H1 (cell line): ENCODE measurements around the gene GSK3B. TPM values are rescaled to one million over a fixed set of nuclear protein-coding genes. Genes with fewer than 3 reads are reported as not detected.

Experiments used
- CTCF ChIA-PET: fragments of 300-600 bp; sonication (Branson Sonifier 250); formaldehyde crosslinking; loops from one replicate; lab custom pipeline; 2021; ENCODE audit not compliant: partially characterized antibody; lab: Charles Lee
- POLR2A ChIA-PET: fragments of 300-600 bp; sonication (Branson Sonifier 250); formaldehyde crosslinking; loops from one replicate; lab custom pipeline; 2021; ENCODE audit warnings: inconsistent platforms; ENCODE audit not compliant: partially characterized antibody; lab: Charles Lee
- DNase-seq, 2 experiments: peaks; one replicate each; pipeline versions ENCODE4 v3.0.0 to v3.0.0-alpha.2; 2010 to 2022; ENCODE audit warnings: low spot score in 2 of 2, low read depth in 1 of 2, mixed read lengths in 1 of 2
- FAIRE-seq: peaks from 2 replicates; lab custom pipeline; 2011; peaks lifted over from hg19 to GRCh38; lab: Jason Lieb, UNC
- H2AFZ ChIP-seq: 2 replicates; pipeline ENCODE4 v1.8.1; 2012; ENCODE audit warnings: low read length, inconsistent platforms
- H2AK5ac ChIP-seq: 2 replicates; pipeline ENCODE4 v1.6.1; 2013; ENCODE audit warnings: low read depth, low read length
- H2BK120ac ChIP-seq: replicated peaks from 2 replicates; pipeline ENCODE3; 2013; ENCODE audit warnings: low read depth, low read length, inconsistent platforms
- H2BK12ac ChIP-seq: 2 replicates; pipeline ENCODE4 v1.6.1; 2013; ENCODE audit warnings: low read depth, low read length
- H2BK15ac ChIP-seq: 2 replicates; pipeline ENCODE4 v1.6.1; 2013; ENCODE audit warnings: low read length
- H2BK20ac ChIP-seq: 2 replicates; pipeline ENCODE4 v1.6.1; 2013; ENCODE audit warnings: low read length
- H2BK5ac ChIP-seq: 2 replicates; pipeline ENCODE4 v1.6.1; 2013; ENCODE audit warnings: low read depth, low read length
- H3K14ac ChIP-seq: 2 replicates; pipeline ENCODE4 v1.6.1; 2013; ENCODE audit warnings: inconsistent platforms; ENCODE audit not compliant: insufficient read length
- H3K18ac ChIP-seq: 2 replicates; pipeline ENCODE4 v1.6.1; 2013; ENCODE audit warnings: low read length; ENCODE audit errors: extremely low read depth
- H3K23ac ChIP-seq: 2 replicates; pipeline ENCODE4 v1.6.1; 2013; ENCODE audit warnings: inconsistent platforms; ENCODE audit not compliant: insufficient read length
- H3K23me2 ChIP-seq: 2 replicates; pipeline ENCODE4 v1.6.1; 2013; ENCODE audit warnings: low read depth, low read length
- H3K27ac ChIP-seq: 2 replicates; pipeline ENCODE4 v1.6.1; 2011; ENCODE audit warnings: low read depth, low read length, inconsistent platforms
- H3K27me3 ChIP-seq, 4 experiments: replicated peaks in 1 of 4; 1 replicate in 1 of 4; 2 replicates in 3 of 4; pipeline versions ENCODE4 v1.6.1 to v1.8.1; 2011 to 2013; ENCODE audit warnings: low read length in 3 of 4, mild to moderate bottlenecking in 3 of 4, inconsistent platforms in 2 of 4, mixed read lengths in 2 of 4, moderate library complexity in 1 of 4; ENCODE audit not compliant: control insufficient read depth in 3 of 4, insufficient read depth in 3 of 4; ENCODE audit errors: extremely low read depth in 1 of 4
- H3K36me3 ChIP-seq, 4 experiments: 2 replicates each; pipeline versions ENCODE4 v1.6.1 to v1.8.1; 2011 to 2013; ENCODE audit warnings: mild to moderate bottlenecking in 4 of 4, low read length in 3 of 4, moderate library complexity in 2 of 4, control low read depth in 1 of 4, inconsistent platforms in 1 of 4; ENCODE audit not compliant: insufficient read depth in 4 of 4, control insufficient read depth in 2 of 4
- H3K4ac ChIP-seq: replicated peaks from 2 replicates; pipeline ENCODE3; 2013; ENCODE audit warnings: low read length, low read depth, mixed read lengths, inconsistent platforms; ENCODE audit not compliant: insufficient read length
- H3K4me1 ChIP-seq, 4 experiments: replicated peaks in 1 of 4; 1 replicate in 1 of 4; 2 replicates in 3 of 4; pipeline versions ENCODE4 v1.6.1 to v1.8.1; 2011 to 2013; ENCODE audit warnings: low read length in 3 of 4, inconsistent platforms in 2 of 4, mixed read lengths in 1 of 4; ENCODE audit not compliant: insufficient read depth in 4 of 4, control insufficient read depth in 3 of 4
- H3K4me2 ChIP-seq, 2 experiments: 2 replicates each; pipeline versions ENCODE4 v1.6.1 to v1.8.1; 2011 to 2013; ENCODE audit warnings: low read depth in 2 of 2, low read length in 2 of 2, control low read depth in 1 of 2, inconsistent platforms in 1 of 2, mild to moderate bottlenecking in 1 of 2; ENCODE audit not compliant: insufficient read depth in 1 of 2
- H3K4me3 ChIP-seq, 4 experiments: fragments of 200-600, 300-600 bp in 1 of 4; sonication (generic), shearing (Covaris generic), sonication (Bioruptor Twin) in 1 of 4; 2 replicates each; pipeline versions ENCODE4 v1.5.1 to v1.8.1; 2011 to 2016; ENCODE audit warnings: low read length in 4 of 4, low read depth in 3 of 4, control low read depth in 2 of 4, inconsistent platforms in 2 of 4, mild to moderate bottlenecking in 2 of 4, mixed read lengths in 1 of 4, moderate library complexity in 1 of 4; ENCODE audit not compliant: insufficient read depth in 2 of 4; ENCODE audit errors: extremely low read depth in 1 of 4
- H3K56ac ChIP-seq: replicated peaks from 2 replicates; pipeline ENCODE3; 2013; ENCODE audit warnings: low read depth, mild to moderate bottlenecking, mixed read lengths, low read length, inconsistent platforms; ENCODE audit not compliant: insufficient read length
- H3K79me1 ChIP-seq: 2 replicates; pipeline ENCODE4 v1.6.1; 2013; ENCODE audit warnings: low read depth, low read length, control low read depth
- H3K79me2 ChIP-seq, 2 experiments: 2 replicates each; pipeline versions ENCODE4 v1.6.1 to v1.8.1; 2012 to 2013; ENCODE audit warnings: low read length in 2 of 2, mild to moderate bottlenecking in 2 of 2, inconsistent platforms in 1 of 2; ENCODE audit not compliant: insufficient read depth in 2 of 2, control insufficient read depth in 1 of 2
- H3K9ac ChIP-seq, 4 experiments: replicated peaks in 1 of 4; 1 replicate in 1 of 4; 2 replicates in 3 of 4; pipeline versions ENCODE4 v1.6.1 to v1.8.1; 2011 to 2013; ENCODE audit warnings: low read depth in 3 of 4, low read length in 3 of 4, control low read depth in 2 of 4, mild to moderate bottlenecking in 2 of 4, moderate library complexity in 2 of 4, inconsistent platforms in 1 of 4; ENCODE audit errors: extremely low read depth in 1 of 4
- H3K9me3 ChIP-seq, 2 experiments: 2 replicates each; pipeline versions ENCODE4 v1.6.1 to v1.8.1; 2012 to 2013; ENCODE audit warnings: mild to moderate bottlenecking in 2 of 2, moderate library complexity in 2 of 2, control low read depth in 1 of 2, inconsistent platforms in 1 of 2, low read depth in 1 of 2, low read length in 1 of 2, mixed read lengths in 1 of 2; ENCODE audit not compliant: insufficient read depth in 2 of 2
- H4K20me1 ChIP-seq, 2 experiments: replicated peaks in 1 of 2; 2 replicates each; pipeline versions ENCODE3 to v1.8.1; 2011 to 2013; ENCODE audit warnings: inconsistent platforms in 2 of 2, low read length in 2 of 2, mild to moderate bottlenecking in 1 of 2; ENCODE audit not compliant: insufficient read depth in 2 of 2, control insufficient read depth in 1 of 2
- H4K5ac ChIP-seq: 2 replicates; pipeline ENCODE4 v1.6.1; 2013; ENCODE audit warnings: low read length, low read depth, mixed read lengths, inconsistent platforms; ENCODE audit not compliant: insufficient read length
- H4K8ac ChIP-seq: 2 replicates; pipeline ENCODE4 v1.8.0; 2013; ENCODE audit warnings: mild to moderate bottlenecking, moderate library complexity, low read length, inconsistent platforms; ENCODE audit not compliant: insufficient read depth; ENCODE audit errors: extremely low read depth
- H4K91ac ChIP-seq: replicated peaks from 2 replicates; pipeline ENCODE3; 2013; ENCODE audit warnings: low read length, mixed read lengths, inconsistent platforms; ENCODE audit not compliant: insufficient read length
- EGR1 ChIP-seq: IDR thresholded peaks from 2 replicates; pipeline ENCODE4 v1.6.1; 2011; ENCODE audit warnings: low read depth, low read length, borderline replicate concordance
- EP300 ChIP-seq, 2 experiments: IDR thresholded peaks; 1 replicate in 1 of 2; 2 replicates in 1 of 2; pipeline ENCODE4 v1.6.1; 2011 to 2012; ENCODE audit warnings: low read depth in 2 of 2, low read length in 2 of 2, mild to moderate bottlenecking in 2 of 2, borderline replicate concordance in 1 of 2, inconsistent platforms in 1 of 2, moderate library complexity in 1 of 2
- KDM5A ChIP-seq: fragments of 200-600 bp; IDR thresholded peaks from 2 replicates; pipeline ENCODE4 v1.7.1; 2012; ENCODE audit warnings: mild to moderate bottlenecking, low read length, inconsistent platforms, mixed read lengths
- RNF2 ChIP-seq: fragments of 200-900, 300-1000 bp; sonication (generic); IDR thresholded peaks from 2 replicates; pipeline ENCODE4 v1.7.1; 2016; ENCODE audit warnings: borderline replicate concordance, low read depth, mild to moderate bottlenecking, antibody characterized with exemption, low read length; ENCODE audit not compliant: poor library complexity, severe bottlenecking; ENCODE audit errors: missing control alignments
- SP1 ChIP-seq: IDR thresholded peaks from 2 replicates; pipeline ENCODE4 v1.6.1; 2011; ENCODE audit warnings: low read depth, low read length
- TEAD4 ChIP-seq: IDR thresholded peaks from 2 replicates; pipeline ENCODE4 v1.6.1; 2012; ENCODE audit warnings: low read depth, low read length, inconsistent platforms, mixed read lengths
- WGBS, 2 experiments: shearing (Covaris generic) in 1 of 2; methylation state at CpG; one replicate each; pipeline versions ENCODE4 v1.1.6 to v1.1.7; 2013 to 2015; ENCODE audit warnings: low lambda C conversion rate in 2 of 2, mixed read lengths in 2 of 2, inconsistent platforms in 1 of 2, low coverage in 1 of 2, missing lambda C conversion rate in 1 of 2; ENCODE audit not compliant: insufficient replicate concordance in 2 of 2, insufficient coverage in 1 of 2, insufficient read length in 1 of 2; ENCODE audit errors: extremely low coverage in 1 of 2, missing lambda C conversion rate in 1 of 2; 5-methylcytosine and 5-hydroxymethylcytosine counted together
- polyA plus RNA-seq, 7 experiments: library from polyadenylated mRNA; depleted of rRNA in 3 of 7; stranded (reverse) in 5 of 7; unstranded in 2 of 7; fragments of >200 nt in 5 of 7; fragments of 200-250 nt in 2 of 7; gene quantifications; 1 replicate in 5 of 7; 2 replicates in 1 of 7; 4 replicates in 1 of 7; pipeline versions ENCODE4 v1.2.1 to v1.2.3, GENCODE V29; 2011 to 2013; ENCODE audit warnings: missing spikeins in 2 of 7, mixed read lengths in 2 of 7
- total RNA-seq: library from RNA; stranded (reverse); fragmentation: NEBNext Ultra II Directional; extraction: Animal tissue kit (Norgen Biotek cat#: 25700); gene quantifications from 2 replicates; pipeline ENCODE4 v1.2.1, GENCODE V29; 2021
- TF ChIP-seq, protein P1 (sequence below): IDR thresholded peaks from 2 replicates; pipeline ENCODE4 v1.6.1; 2011; ENCODE audit warnings: low read length, improper control_type of control experiment

Gene GSK3B
- total and polyA plus RNA-seq, 2 of the 8 experiments (the other 6 are each of a cell fraction or from before 2014, with no cell fraction given), result 24.2 to 50.7 TPM

DNA sequence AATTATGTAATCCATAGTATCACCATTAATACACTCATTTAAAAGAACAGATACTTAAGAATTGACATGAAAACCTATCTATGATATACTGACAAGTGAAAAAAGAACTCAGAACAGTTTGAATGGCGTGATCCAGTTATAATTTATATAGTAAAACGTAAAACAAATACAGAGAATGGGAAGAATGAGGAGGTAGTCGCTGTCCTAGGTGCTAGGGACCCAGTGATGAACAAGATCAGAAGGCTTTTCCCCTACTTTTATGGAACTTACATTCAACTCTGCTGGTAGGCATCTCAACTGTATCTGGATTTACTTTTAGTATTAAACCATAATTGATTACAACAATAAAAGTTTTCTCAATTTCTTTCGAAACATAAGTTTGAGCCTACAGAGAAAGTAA, 31.8 kb downstream of the GSK3B start:
- CTCF ChIA-PET, result no interaction called here
- Histone ChIP-seq H2AK5ac (no peak overlapping the region), H4K20me1 (peaks cover 0 to 7% of the 10 kb centered on the region in 2 experiments), H3K4me2 (no peak overlapping the region), H2BK20ac (no peak overlapping the region), H3K4me3 (no peak overlapping the region), H3K36me3 (no peaks in the 10 kb centered on the region), H3K23ac (no peak overlapping the region), H3K79me1 (no peaks in the 10 kb centered on the region; the same call in 1 of the 2 replicates), H3K56ac (no peak overlapping the region), H3K27me3 (no peaks in the 10 kb centered on the region), H3K79me2 (peaks cover 0 to 100% of the 10 kb centered on the region in 2 experiments; a peak in 3 of 4 replicates), H3K9me3 (no peaks in the 10 kb centered on the region), H2BK12ac (no peak overlapping the region), H3K27ac (no peak overlapping the region), H2BK5ac (no peak overlapping the region), H3K18ac (no peak overlapping the region), H3K23me2 (no peaks in the 10 kb centered on the region), H2BK120ac (no peak overlapping the region), H4K91ac (no peak overlapping the region), H3K9ac (no peak overlapping the region), H4K5ac (no peak overlapping the region), H2BK15ac (no peak overlapping the region), H3K14ac (no peak overlapping the region), H4K8ac (no peak overlapping the region), H2AFZ (no peak overlapping the region), H3K4me1 (no peaks in the 10 kb centered on the region), H3K4ac (no peak overlapping the region)
- FAIRE-seq (no peak), DNase-seq (no peak)
- POLR2A ChIA-PET, result no interaction called here
- TF ChIP-seq KDM5A, result no peak
- TF ChIP-seq SP1, result no peak
- TF ChIP-seq, protein P1, sequence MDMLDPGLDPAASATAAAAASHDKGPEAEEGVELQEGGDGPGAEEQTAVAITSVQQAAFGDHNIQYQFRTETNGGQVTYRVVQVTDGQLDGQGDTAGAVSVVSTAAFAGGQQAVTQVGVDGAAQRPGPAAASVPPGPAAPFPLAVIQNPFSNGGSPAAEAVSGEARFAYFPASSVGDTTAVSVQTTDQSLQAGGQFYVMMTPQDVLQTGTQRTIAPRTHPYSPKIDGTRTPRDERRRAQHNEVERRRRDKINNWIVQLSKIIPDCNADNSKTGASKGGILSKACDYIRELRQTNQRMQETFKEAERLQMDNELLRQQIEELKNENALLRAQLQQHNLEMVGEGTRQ, result no peak
- no peak for TF ChIP-seq RNF2
- TF ChIP-seq EP300 (IDR thresholded peaks at IDR 0.05; ENCODE audit: borderline replicate concordance in 1 of 2, low read depth in 2 of 2, low read length in 2 of 2), result no peak
- no peak for TF ChIP-seq EGR1
- TF ChIP-seq TEAD4, result no peak
- WGBS, 2 experiments, result 95% methylated on average over 4 of the region's 4 CpGs; no CpG with 5 or more reads in 1 of the 2 experiments
